IPS-18c (cell line): ENCODE data around the gene PCDHGA2.
"Not testable (repeated sequence)": the region's sequence is repeated elsewhere in the genome, so short reads cannot be mapped to it uniquely, and the experiment has no call there.

Experiments used
- H3K4me3 ChIP-seq: 2 replicates; pipeline ENCODE4 v1.7.0; 2013; ENCODE audit warnings: low read depth, mild to moderate bottlenecking, low read length, moderate library complexity; ENCODE audit not compliant: insufficient read depth
- H3K9me3 ChIP-seq: one replicate; pipeline ENCODE4 v1.6.1; 2013; ENCODE audit warnings: mild to moderate bottlenecking, low read length, moderate library complexity; ENCODE audit not compliant: control insufficient read depth, insufficient read depth

Gene PCDHGA2

GRCh38 chr5:141343242-141343952 lies 4.8 kb downstream of the PCDHGA2 start, which contains the start of gene PCDHGA3:
TSS of gene PCDHGA3 (plus strand) at chr5:141343829. CDS start at chr5:141344034, 205 bp downstream.
- Histone ChIP-seq H3K4me3 (peak within 1 kb of the TSS; percentile 42; the same call in 1 of the 2 replicates), H3K9me3 (peaks cover 14% of the 10 kb centered on the region)

GRCh38 chr5:141343953-141344463 lies 5.4 kb downstream of the PCDHGA2 start:
- H3K9me3 ChIP-seq, result peaks cover 17% of the 10 kb centered on the region
- peak overlapping the region; percentile 42; the same call in 1 of the 2 replicates for H3K4me3 ChIP-seq

GRCh38 chr5:141345327-141345726 lies 6.8 kb downstream of the PCDHGA2 start:
- peaks cover 23% of the 10 kb centered on the region for H3K9me3 ChIP-seq
- no peak overlapping the region for H3K4me3 ChIP-seq

- H3K9me3 ChIP-seq, result peaks cover 21% of the 10 kb centered on the region
Measured at GRCh38 chr5:141346017-141346416, 7.5 kb downstream of the PCDHGA2 start.

GRCh38 chr5:141349917-141350619 lies 11.5 kb downstream of the PCDHGA2 start, which contains the start of gene PCDHGB1:
TSS of gene PCDHGB1 (plus strand) at chr5:141350099. CDS start at chr5:141350261, 162 bp downstream.
- H3K4me3 ChIP-seq, result peak within 1 kb of the TSS; percentile 21

More at GRCh38 chr5:141346017-141346416, 7.5 kb downstream of the PCDHGA2 start:
- H3K4me3 ChIP-seq, result not testable (repeated sequence)

GRCh38 chr5:141351591-141351990 lies 13.0 kb downstream of the PCDHGA2 start:
- peaks cover 26% of the 10 kb centered on the region for H3K9me3 ChIP-seq
- no peak overlapping the region for H3K4me3 ChIP-seq

More at GRCh38 chr5:141349917-141350619, 11.5 kb downstream of the PCDHGA2 start, which contains the start of gene PCDHGB1:
- peaks cover 27% of the 10 kb centered on the region for H3K9me3 ChIP-seq

GRCh38 chr5:141354900-141355469 lies 16.4 kb downstream of the PCDHGA2 start, which contains the start of gene PCDHGA4:
TSS of gene PCDHGA4 (plus strand) at chr5:141355021. CDS start at chr5:141355108, 87 bp downstream.
- H3K9me3 ChIP-seq, result peaks cover 22% of the 10 kb centered on the region
- H3K4me3 ChIP-seq, result no peak within 1 kb of the TSS

GRCh38 chr5:141355641-141356040 lies 17.1 kb downstream of the PCDHGA2 start:
- no peak overlapping the region for H3K4me3 ChIP-seq
- peaks cover 21% of the 10 kb centered on the region for H3K9me3 ChIP-seq

- Histone ChIP-seq H3K4me3 (no peak overlapping the region), H3K9me3 (peaks cover 24% of the 10 kb centered on the region)
Measured at GRCh38 chr5:141356133-141356532, 17.6 kb downstream of the PCDHGA2 start.

- peaks cover 25% of the 10 kb centered on the region for H3K9me3 ChIP-seq
- H3K4me3 ChIP-seq, result no peak overlapping the region
Measured at GRCh38 chr5:141356950-141357349, 18.4 kb downstream of the PCDHGA2 start.

GRCh38 chr5:141359790-141360426 lies 21.3 kb downstream of the PCDHGA2 start, which contains the start of gene PCDHGB2:
TSS of gene PCDHGB2 (plus strand) at chr5:141359994. CDS start at chr5:141360136, 142 bp downstream.
- H3K4me3 ChIP-seq, result no peak within 1 kb of the TSS; the same call in 1 of the 2 replicates
- peaks cover 27% of the 10 kb centered on the region for H3K9me3 ChIP-seq

GRCh38 chr5:141360685-141361084 lies 22.1 kb downstream of the PCDHGA2 start:
- H3K9me3 ChIP-seq, result peaks cover 28% of the 10 kb centered on the region

GRCh38 chr5:141362719-141363118 lies 24.2 kb downstream of the PCDHGA2 start:
- peaks cover 23% of the 10 kb centered on the region for H3K9me3 ChIP-seq
- H3K4me3 ChIP-seq, result no peak overlapping the region

More at GRCh38 chr5:141360685-141361084, 22.1 kb downstream of the PCDHGA2 start:
- H3K4me3 ChIP-seq, result no peak overlapping the region; the same call in 1 of the 2 replicates

GRCh38 chr5:141363952-141364660 lies 25.5 kb downstream of the PCDHGA2 start, which contains the start of gene PCDHGA5:
TSS of gene PCDHGA5 (plus strand) at chr5:141364162. CDS start at chr5:141364331, 169 bp downstream.
- Histone ChIP-seq H3K9me3 (peaks cover 23% of the 10 kb centered on the region), H3K4me3 (0 out of 2 replicates have a peak within 1 kb of the TSS, but pooled peaks have one; percentile 9)

GRCh38 chr5:141366016-141366896 lies 27.7 kb downstream of the PCDHGA2 start:
- Histone ChIP-seq H3K4me3 (no peak overlapping the region), H3K9me3 (peaks cover 16% of the 10 kb centered on the region)
